ENCODE results near the gene RNU1-1.
"Not testable (repeated sequence)": the region's sequence is repeated elsewhere in the genome, so short reads cannot be mapped to it uniquely, and the experiment has no call there.

Gene RNU1-1

DNA sequence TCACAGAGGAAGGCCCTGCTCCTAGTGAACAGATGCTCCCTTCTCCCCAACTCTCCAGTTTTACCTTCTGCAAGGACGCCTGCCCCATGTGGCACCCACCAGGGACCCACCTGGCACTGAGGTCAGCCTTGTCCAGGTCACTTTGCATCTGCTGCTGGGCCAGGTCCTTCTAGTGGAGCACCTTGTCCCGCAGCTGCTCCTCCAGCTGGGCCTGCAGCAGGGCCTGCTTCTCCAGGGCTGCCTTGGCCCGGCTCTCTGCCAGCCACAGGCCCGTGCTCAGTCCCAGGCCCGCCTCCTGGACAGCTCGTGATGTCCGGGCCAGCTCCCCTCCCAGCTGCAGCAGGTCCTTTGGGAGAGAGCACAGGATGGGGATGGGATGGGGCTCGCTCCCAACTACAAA, 27.8 kb downstream of the RNU1-1 start:
- not testable (repeated sequence) for H3K4me3 ChIP-seq (ENCODE audit: low read length); H3K4me1 ChIP-seq (ENCODE audit: insufficient read depth, low read length); H3K27me3 ChIP-seq (ENCODE audit: insufficient read depth, low read length); H3K27ac ChIP-seq (ENCODE audit: low read length); H3K9ac ChIP-seq (ENCODE audit: low read depth, low read length); H3K36me3 ChIP-seq (ENCODE audit: insufficient read depth, low read depth, low read length); H3K9me3 ChIP-seq (ENCODE audit: insufficient read depth, low read depth, low read length)

DNA sequence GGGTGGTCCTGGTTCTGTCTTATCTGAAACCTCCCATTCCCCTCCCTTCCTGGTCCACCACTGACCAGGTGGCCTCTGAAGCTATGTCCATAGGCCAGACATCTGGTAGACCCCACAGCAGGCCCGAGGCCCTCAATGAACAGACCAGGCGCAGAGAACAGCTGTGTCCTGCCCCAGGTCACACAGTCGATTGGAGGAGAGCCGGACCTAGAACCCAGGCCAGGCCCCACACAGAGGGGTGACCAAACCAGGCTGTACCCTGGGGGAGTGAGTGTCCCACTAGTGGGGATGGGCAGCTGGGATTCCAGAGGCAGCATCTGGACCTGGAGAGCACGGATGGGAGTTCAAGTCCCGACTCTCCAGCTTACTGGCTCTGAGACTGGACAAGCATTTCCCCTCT, 29.2 kb downstream of the RNU1-1 start:
- Histone ChIP-seq H3K4me1 (ENCODE audit: insufficient read depth, low read length) (no peaks in the 10 kb centered on the region), H3K27me3 (ENCODE audit: insufficient read depth, low read length) (no peaks in the 10 kb centered on the region), H3K36me3 (ENCODE audit: insufficient read depth, low read depth, low read length) (peaks cover 11% of the 10 kb centered on the region), H3K4me3 (ENCODE audit: low read length) (no peak overlapping the region), H3K27ac (ENCODE audit: low read length) (no peak overlapping the region), H3K9me3 (ENCODE audit: insufficient read depth, low read depth, low read length) (no peaks in the 10 kb centered on the region), H3K9ac (ENCODE audit: low read depth, low read length) (no peak overlapping the region)

DNA sequence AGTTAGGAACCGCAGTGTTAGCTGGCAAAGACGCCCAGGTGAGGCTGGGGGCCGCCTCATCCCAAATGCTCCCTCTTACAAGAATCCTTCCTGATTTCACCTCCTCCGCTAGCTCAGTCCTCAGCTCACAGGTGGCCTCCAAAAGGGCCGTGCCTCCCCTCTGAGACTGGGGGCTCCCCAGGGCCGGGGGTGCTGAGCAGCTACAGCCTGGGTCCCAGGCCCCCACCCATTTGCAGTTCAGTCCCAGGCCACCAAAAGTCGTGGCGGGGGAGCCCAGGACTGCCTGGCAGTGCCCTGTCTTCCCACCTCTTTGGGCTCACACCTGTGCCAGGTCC, 29.6 kb downstream of the RNU1-1 start:
- Histone ChIP-seq H3K36me3 (ENCODE audit: insufficient read depth, low read depth, low read length) (peaks cover 11% of the 10 kb centered on the region), H3K27ac (ENCODE audit: low read length) (no peak overlapping the region), H3K27me3 (ENCODE audit: insufficient read depth, low read length) (no peaks in the 10 kb centered on the region), H3K4me1 (ENCODE audit: insufficient read depth, low read length) (no peaks in the 10 kb centered on the region), H3K9me3 (ENCODE audit: insufficient read depth, low read depth, low read length) (no peaks in the 10 kb centered on the region), H3K4me3 (ENCODE audit: low read length) (no peak overlapping the region), H3K9ac (ENCODE audit: low read depth, low read length) (no peak overlapping the region)

DNA sequence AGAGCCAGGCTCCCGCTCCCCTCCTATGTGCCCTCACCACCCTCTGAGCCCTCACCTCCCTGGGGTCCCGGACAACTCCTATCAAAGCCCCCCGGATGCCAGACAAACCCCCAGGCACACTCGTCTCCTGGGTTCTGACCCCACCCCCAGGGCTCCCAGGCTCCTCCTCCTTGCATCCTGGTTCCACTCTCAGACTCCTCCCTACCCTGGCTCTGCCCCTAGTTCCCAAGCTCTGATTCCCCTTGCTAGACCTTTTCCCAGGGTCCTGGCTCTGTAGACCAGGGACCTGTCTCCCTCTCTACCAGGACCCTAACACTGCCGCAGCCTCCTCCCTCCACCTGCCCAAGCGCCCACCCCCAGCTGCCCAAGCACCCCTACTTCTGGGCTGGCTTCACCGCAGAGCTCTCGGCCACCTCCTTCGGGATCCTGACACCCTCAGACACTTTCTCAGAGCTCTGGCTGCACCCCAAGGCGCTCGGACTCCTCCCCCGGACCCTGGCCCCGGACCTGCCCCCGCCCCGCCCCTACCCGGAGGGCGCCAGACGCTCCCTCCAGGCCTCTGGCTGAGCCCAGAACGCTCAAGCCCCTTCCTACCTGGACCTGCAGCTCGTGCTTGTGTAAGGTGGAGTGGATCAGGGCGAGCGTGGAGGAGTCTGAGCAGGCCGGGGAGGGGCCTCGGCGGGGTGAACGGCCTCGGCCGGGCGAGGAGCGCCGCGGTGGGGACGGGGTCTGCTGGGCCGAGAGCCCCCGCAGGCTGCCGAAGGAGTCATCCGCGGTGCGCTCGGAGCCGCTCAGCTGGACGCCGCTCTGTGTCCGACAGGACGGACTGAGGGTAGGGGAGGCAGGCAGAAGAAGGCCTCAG, 30.2 kb downstream of the RNU1-1 start:
- not testable (repeated sequence) for H3K9me3 ChIP-seq (ENCODE audit: insufficient read depth, low read depth, low read length); H3K9ac ChIP-seq (ENCODE audit: low read depth, low read length); H3K27ac ChIP-seq (ENCODE audit: low read length); H3K4me1 ChIP-seq (ENCODE audit: insufficient read depth, low read length); H3K4me3 ChIP-seq (ENCODE audit: low read length); H3K27me3 ChIP-seq (ENCODE audit: insufficient read depth, low read length)
- H3K36me3 ChIP-seq (ENCODE audit: insufficient read depth, low read depth, low read length), result peaks cover 11% of the 10 kb centered on the region

GRCh38 chr1:16483146-16483545, 30.9 kb downstream of the RNU1-1 start:
- H3K9me3 ChIP-seq (ENCODE audit: insufficient read depth, low read depth, low read length); H3K27ac ChIP-seq (ENCODE audit: low read length); H3K4me3 ChIP-seq (ENCODE audit: low read length); H3K27me3 ChIP-seq (ENCODE audit: insufficient read depth, low read length); H3K4me1 ChIP-seq (ENCODE audit: insufficient read depth, low read length); H3K9ac ChIP-seq (ENCODE audit: low read depth, low read length): not testable (repeated sequence)
- H3K36me3 ChIP-seq (ENCODE audit: insufficient read depth, low read depth, low read length), result peaks cover 11% of the 10 kb centered on the region

DNA sequence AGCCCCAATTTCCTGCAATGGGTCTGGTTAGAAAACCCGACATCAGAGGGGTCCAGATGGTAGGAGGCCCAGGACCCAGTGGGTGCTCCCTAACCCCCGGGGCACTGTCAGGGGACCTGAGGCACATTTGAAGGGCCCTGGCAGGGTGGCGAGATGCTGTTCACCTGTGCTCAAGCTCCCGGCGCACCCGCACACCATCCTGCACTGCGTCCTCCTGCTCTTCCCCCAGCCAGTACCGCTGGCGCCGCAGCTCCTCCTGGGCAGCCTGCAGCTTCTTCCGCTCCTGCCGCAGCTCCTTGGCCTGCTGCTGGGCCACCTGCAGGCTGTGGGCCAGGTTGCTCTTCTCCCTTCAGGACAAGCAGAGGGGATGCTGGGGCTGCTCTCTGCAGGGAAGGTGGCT, 36.0 kb downstream of the RNU1-1 start:
- Histone ChIP-seq H3K27me3 (ENCODE audit: insufficient read depth, low read length) (no peaks in the 10 kb centered on the region), H3K9ac (ENCODE audit: low read depth, low read length) (no peak overlapping the region), H3K36me3 (ENCODE audit: insufficient read depth, low read depth, low read length) (peaks cover 20% of the 10 kb centered on the region), H3K27ac (ENCODE audit: low read length) (no peak overlapping the region), H3K4me3 (ENCODE audit: low read length) (no peak overlapping the region), H3K4me1 (ENCODE audit: insufficient read depth, low read length) (no peaks in the 10 kb centered on the region), H3K9me3 (ENCODE audit: insufficient read depth, low read depth, low read length) (no peaks in the 10 kb centered on the region)

- H3K9ac ChIP-seq (ENCODE audit: low read depth, low read length); H3K4me3 ChIP-seq (ENCODE audit: low read length); H3K4me1 ChIP-seq (ENCODE audit: insufficient read depth, low read length); H3K27ac ChIP-seq (ENCODE audit: low read length); H3K27me3 ChIP-seq (ENCODE audit: insufficient read depth, low read length); H3K9me3 ChIP-seq (ENCODE audit: insufficient read depth, low read depth, low read length): not testable (repeated sequence)
- peaks cover 26% of the 10 kb centered on the region for H3K36me3 ChIP-seq (ENCODE audit: insufficient read depth, low read depth, low read length)
Observed at GRCh38 chr1:16475771-16476770, 38.0 kb downstream of the RNU1-1 start.

DNA sequence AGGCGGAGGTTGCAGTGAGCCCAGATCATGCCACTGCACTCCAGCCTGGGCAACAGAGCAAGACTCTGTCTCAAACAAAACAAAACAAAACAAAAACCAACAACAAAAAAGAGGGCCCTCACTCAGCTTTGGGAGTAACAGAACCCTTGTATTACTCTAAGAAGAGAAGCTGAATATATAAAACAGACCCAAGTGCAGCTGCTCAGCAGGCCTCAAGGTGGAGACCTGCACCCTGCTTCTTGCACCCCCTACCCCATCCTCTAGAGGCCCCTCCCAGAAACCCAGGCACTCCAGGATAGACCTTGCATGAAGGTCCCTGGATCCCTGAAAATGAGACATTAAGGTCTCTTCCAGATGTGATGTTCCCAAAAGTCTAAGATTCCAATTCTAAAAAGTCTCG, 39.2 kb downstream of the RNU1-1 start:
- not testable (repeated sequence) for H3K27me3 ChIP-seq (ENCODE audit: insufficient read depth, low read length); H3K9ac ChIP-seq (ENCODE audit: low read depth, low read length); H3K4me3 ChIP-seq (ENCODE audit: low read length); H3K4me1 ChIP-seq (ENCODE audit: insufficient read depth, low read length); H3K9me3 ChIP-seq (ENCODE audit: insufficient read depth, low read depth, low read length); H3K27ac ChIP-seq (ENCODE audit: low read length)
- peaks cover 19% of the 10 kb centered on the region for H3K36me3 ChIP-seq (ENCODE audit: insufficient read depth, low read depth, low read length)

DNA sequence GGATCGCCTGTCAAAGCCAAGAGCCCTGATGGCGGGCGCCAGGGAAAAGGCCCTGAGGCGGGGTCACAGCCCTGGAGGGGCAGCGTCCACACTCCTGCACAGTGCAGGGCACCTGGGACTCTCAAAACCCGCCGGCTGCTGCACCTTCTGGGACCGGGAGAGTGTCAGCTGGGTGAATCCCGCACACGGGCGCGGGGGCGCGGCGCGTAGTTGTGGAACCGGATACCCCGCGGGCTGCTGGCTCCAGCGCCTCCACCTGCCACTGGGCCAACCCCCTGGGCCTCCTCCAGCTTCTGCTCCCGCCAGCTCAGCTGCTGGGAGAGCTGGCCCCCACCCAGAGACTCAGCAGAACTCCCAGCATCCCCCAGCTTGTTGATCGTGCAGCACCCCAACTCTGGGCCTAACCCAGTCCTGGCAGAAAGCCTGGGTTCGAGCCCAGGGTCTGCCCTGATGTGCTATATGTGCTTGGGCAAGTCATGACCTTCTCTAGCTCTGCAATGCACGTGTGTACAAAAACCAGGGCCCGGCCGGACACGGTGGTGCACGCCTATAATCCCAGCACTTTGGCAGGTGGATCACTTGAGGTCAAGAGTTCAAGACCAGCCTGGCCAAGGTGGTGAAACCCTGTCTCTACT, 39.8 kb downstream of the RNU1-1 start:
- Histone ChIP-seq H3K4me1 (ENCODE audit: insufficient read depth, low read length) (no peaks in the 10 kb centered on the region), H3K27ac (ENCODE audit: low read length) (no peak overlapping the region), H3K4me3 (ENCODE audit: low read length) (no peak overlapping the region), H3K27me3 (ENCODE audit: insufficient read depth, low read length) (no peaks in the 10 kb centered on the region), H3K36me3 (ENCODE audit: insufficient read depth, low read depth, low read length) (peaks cover 19% of the 10 kb centered on the region), H3K9ac (ENCODE audit: low read depth, low read length) (no peak overlapping the region), H3K9me3 (ENCODE audit: insufficient read depth, low read depth, low read length) (no peaks in the 10 kb centered on the region)

DNA sequence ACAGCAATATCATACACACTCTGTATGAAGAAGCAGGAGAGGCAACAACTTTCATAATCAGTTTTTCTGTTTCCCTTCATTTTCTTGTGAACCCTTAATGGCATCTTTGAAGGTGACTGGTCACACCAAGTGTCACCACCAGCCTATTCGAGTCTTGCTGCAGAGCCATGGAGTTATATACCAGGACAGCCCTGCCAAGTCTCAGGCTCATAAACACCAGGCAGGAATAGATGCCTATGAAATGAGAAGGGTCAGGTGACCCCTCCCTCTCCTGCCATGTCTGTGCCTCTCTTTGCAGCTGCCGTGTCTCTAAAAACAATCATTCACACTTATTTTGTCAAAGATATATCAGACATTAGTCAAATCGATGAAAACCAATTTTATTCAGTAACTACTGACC, 45.5 kb downstream of the RNU1-1 start:
- Histone ChIP-seq H3K4me1 (ENCODE audit: insufficient read depth, low read length) (no peaks in the 10 kb centered on the region), H3K9ac (ENCODE audit: low read depth, low read length) (no peak overlapping the region), H3K27ac (ENCODE audit: low read length) (no peak overlapping the region), H3K4me3 (ENCODE audit: low read length) (no peak overlapping the region), H3K27me3 (ENCODE audit: insufficient read depth, low read length) (no peaks in the 10 kb centered on the region), H3K9me3 (ENCODE audit: insufficient read depth, low read depth, low read length) (no peaks in the 10 kb centered on the region), H3K36me3 (ENCODE audit: insufficient read depth, low read depth, low read length) (peaks cover 15% of the 10 kb centered on the region)

GRCh38 chr1:16464917-16465625, 49.0 kb downstream of the RNU1-1 start:
- Histone ChIP-seq H3K9ac (ENCODE audit: low read depth, low read length) (no peak overlapping the region), H3K27me3 (ENCODE audit: insufficient read depth, low read length) (no peaks in the 10 kb centered on the region), H3K27ac (ENCODE audit: low read length) (no peak overlapping the region), H3K9me3 (ENCODE audit: insufficient read depth, low read depth, low read length) (no peaks in the 10 kb centered on the region), H3K4me3 (ENCODE audit: low read length) (no peak overlapping the region), H3K36me3 (ENCODE audit: insufficient read depth, low read depth, low read length) (peaks cover 20% of the 10 kb centered on the region), H3K4me1 (ENCODE audit: insufficient read depth, low read length) (no peaks in the 10 kb centered on the region)

Measured in iPS-20b (cell line).